Endothelial cell of umbilical vein (primary cell): ENCODE results near the gene CRACR2A. TPM values are rescaled to one million over a fixed set of nuclear protein-coding genes. Genes with fewer than 3 reads are reported as not detected.

ENCODE experiments used
- BruUV-seq: library from RNA; stranded (reverse); fragments of 400-500 nt; replicated peaks from 2 replicates; lab custom pipeline; 2021; lab: Mats Ljungman, UMichigan
- CTCF ChIA-PET: fragments of 300-600, 350-600 bp; sonication (Branson Sonifier 250); formaldehyde crosslinking; loops from one replicate; lab custom pipeline; 2021; ENCODE audit warnings: antibody characterized with exemption, inconsistent platforms; lab: Charles Lee
- POLR2A ChIA-PET: fragments of 300-600, 350-600 bp; sonication (Branson Sonifier 250); formaldehyde crosslinking; loops from one replicate; lab custom pipeline; 2021; ENCODE audit warnings: antibody characterized with exemption, inconsistent platforms; lab: Charles Lee
- DNase-seq: peaks from one replicate; pipeline ENCODE4 v3.0.0-alpha.2; 2011; ENCODE audit warnings: low read depth, low spot score
- FAIRE-seq: peaks from 2 replicates; lab custom pipeline; 2011; peaks lifted over from hg19 to GRCh38; lab: Jason Lieb, UNC
- H2AFZ ChIP-seq: 2 replicates; pipeline ENCODE4 v1.6.0; 2012; ENCODE audit warnings: low read depth, low read length, control low read depth, inconsistent platforms
- H3K27ac ChIP-seq: 2 replicates; pipeline ENCODE4 v1.5.1; 2011; ENCODE audit warnings: low read depth, mild to moderate bottlenecking, control low read depth, low read length, moderate library complexity; ENCODE audit not compliant: insufficient read depth
- H3K27me3 ChIP-seq, 2 experiments: 2 replicates each; pipeline versions ENCODE4 v1.6.0 to v1.6.1; 2011; ENCODE audit warnings: low read length in 2 of 2, mixed read lengths in 1 of 2; ENCODE audit not compliant: control insufficient read depth in 2 of 2, insufficient read depth in 2 of 2
- H3K36me3 ChIP-seq, 2 experiments: 2 replicates in 1 of 2; 3 replicates in 1 of 2; pipeline ENCODE4 v1.5.1; 2011; ENCODE audit warnings: low read length in 2 of 2, mild to moderate bottlenecking in 1 of 2, moderate library complexity in 1 of 2; ENCODE audit not compliant: control insufficient read depth in 2 of 2, insufficient read depth in 2 of 2; ENCODE audit errors: extremely low read depth in 1 of 2
- H3K4me1 ChIP-seq: 3 replicates; pipeline ENCODE4 v1.5.1; 2011; ENCODE audit warnings: mild to moderate bottlenecking, low read length; ENCODE audit not compliant: control insufficient read depth, insufficient read depth; ENCODE audit errors: extremely low read depth
- H3K4me2 ChIP-seq: 2 replicates; pipeline ENCODE4 v1.6.1; 2011; ENCODE audit warnings: low read length, control low read depth, mixed read lengths; ENCODE audit not compliant: insufficient read depth
- H3K4me3 ChIP-seq, 3 experiments: fragments of 200-600 bp in 1 of 3; sonication (generic), shearing (Covaris generic) in 1 of 3; replicated peaks in 1 of 3; 2 replicates each; pipeline ENCODE4 v1.5.1; 2011 to 2016; ENCODE audit warnings: control low read depth in 3 of 3, low read length in 3 of 3, mild to moderate bottlenecking in 2 of 3, inconsistent platforms in 1 of 3, low read depth in 1 of 3, moderate library complexity in 1 of 3; ENCODE audit not compliant: insufficient read depth in 1 of 3
- H3K79me2 ChIP-seq: 2 replicates; pipeline ENCODE4 v1.6.0; 2012; ENCODE audit warnings: low read length, inconsistent platforms; ENCODE audit not compliant: control insufficient read depth, insufficient read depth
- H3K9ac ChIP-seq: replicated peaks from 2 replicates; pipeline ENCODE3; 2011; ENCODE audit warnings: low read length, control low read depth; ENCODE audit not compliant: insufficient read depth; ENCODE audit errors: extremely low read depth
- H3K9me1 ChIP-seq: replicated peaks from 3 replicates; pipeline ENCODE4 v1.6.0; 2011; ENCODE audit warnings: mild to moderate bottlenecking, low read length; ENCODE audit not compliant: control insufficient read depth, insufficient read depth; ENCODE audit errors: extremely low read depth
- H3K9me3 ChIP-seq: replicated peaks from 2 replicates; pipeline ENCODE4 v1.5.1; 2012; ENCODE audit warnings: low read length, inconsistent platforms; ENCODE audit not compliant: control insufficient read depth, insufficient read depth
- H4K20me1 ChIP-seq: replicated peaks from 2 replicates; pipeline ENCODE3; 2011; ENCODE audit warnings: mild to moderate bottlenecking, low read length; ENCODE audit not compliant: control insufficient read depth, insufficient read depth; ENCODE audit errors: extremely low read depth
- EZH2 ChIP-seq: IDR thresholded peaks from 2 replicates; pipeline ENCODE4 v1.6.1; 2012; ENCODE audit warnings: borderline replicate concordance, low read depth, mild to moderate bottlenecking, moderate library complexity, low read length, inconsistent platforms; ENCODE audit not compliant: severe bottlenecking
- FOS ChIP-seq: IDR thresholded peaks from 2 replicates; pipeline ENCODE4 v1.6.1; 2011; ENCODE audit warnings: mild to moderate bottlenecking, low read length, moderate library complexity, borderline replicate concordance; ENCODE audit not compliant: insufficient read depth
- GATA2 ChIP-seq: IDR thresholded peaks from 2 replicates; pipeline ENCODE4 v1.7.0; 2011; ENCODE audit warnings: low read depth, mild to moderate bottlenecking, moderate library complexity, mixed read lengths, low read length; ENCODE audit not compliant: insufficient read length, insufficient read depth
- JUN ChIP-seq: IDR thresholded peaks from 2 replicates; pipeline ENCODE4 v1.6.1; 2011; ENCODE audit warnings: borderline replicate concordance, low read depth; ENCODE audit not compliant: insufficient read length, insufficient read depth
- MYC ChIP-seq: IDR thresholded peaks from one replicate; pipeline ENCODE4 v1.6.1; 2011; ENCODE audit warnings: mild to moderate bottlenecking, low read depth, low read length
- POLR2A ChIP-seq: IDR thresholded peaks from 2 replicates; pipeline ENCODE4 v1.6.1; 2012; ENCODE audit warnings: low read depth, mild to moderate bottlenecking, control low read depth, low read length
- POLR2AphosphoS5 ChIP-seq: IDR thresholded peaks from 2 replicates; pipeline ENCODE4 v1.6.1; 2012; ENCODE audit warnings: low read depth, mild to moderate bottlenecking, control low read depth, low read length, moderate library complexity; ENCODE audit not compliant: insufficient read depth
- dilution Hi-C: fragments of 300-500 bp; cut with MboI; formaldehyde crosslinking; loops from one replicate; pipeline ENCODE4 v1.15.0; 2019; ENCODE audit warnings: low sequenced_read_pairs; ENCODE audit not compliant: extremely low pct_ligation_motif_present
- intact Hi-C: fragments of 100-400 bp; cut with micrococcal nuclease; formaldehyde crosslinking; loops from one replicate; pipeline ENCODE4 v1.10.0; 2022
- polyA plus RNA-seq, 4 experiments: library from polyadenylated mRNA; depleted of rRNA in 3 of 4; stranded (reverse) in 3 of 4; unstranded in 1 of 4; fragments of >200 nt; gene quantifications; 2 replicates each; pipeline versions ENCODE4 v1.2.1 to v1.2.3, GENCODE V29; 2011 to 2012; ENCODE audit warnings: missing spikeins in 1 of 4
- total RNA-seq: library from RNA; stranded (reverse); gene quantifications from 2 replicates; pipeline ENCODE4 v1.2.3, GENCODE V29; 2021
- TF ChIP-seq, protein P1 (sequence below), 2 donors: IDR thresholded peaks; 1 replicate in 1 of 2; 2 replicates in 1 of 2; pipeline ENCODE4 v1.5.1; 2011; ENCODE audit warnings: low read length in 2 of 2, mild to moderate bottlenecking in 2 of 2, moderate library complexity in 2 of 2, control low read depth in 1 of 2, inconsistent platforms in 1 of 2, low read depth in 1 of 2; ENCODE audit not compliant: insufficient read depth in 1 of 2; ENCODE audit errors: extremely low read depth in 1 of 2
- TF ChIP-seq, protein P2 (sequence below): IDR thresholded peaks from 2 replicates; pipeline ENCODE4 v1.6.1; 2011; ENCODE audit not compliant: insufficient read depth, insufficient read length

The CRACR2A gene
- total and polyA plus RNA-seq, 2 donors (not counting 3 experiments of a cell fraction or from before 2014, with no cell fraction given), result 4.4 to 15.9 TPM

DNA sequence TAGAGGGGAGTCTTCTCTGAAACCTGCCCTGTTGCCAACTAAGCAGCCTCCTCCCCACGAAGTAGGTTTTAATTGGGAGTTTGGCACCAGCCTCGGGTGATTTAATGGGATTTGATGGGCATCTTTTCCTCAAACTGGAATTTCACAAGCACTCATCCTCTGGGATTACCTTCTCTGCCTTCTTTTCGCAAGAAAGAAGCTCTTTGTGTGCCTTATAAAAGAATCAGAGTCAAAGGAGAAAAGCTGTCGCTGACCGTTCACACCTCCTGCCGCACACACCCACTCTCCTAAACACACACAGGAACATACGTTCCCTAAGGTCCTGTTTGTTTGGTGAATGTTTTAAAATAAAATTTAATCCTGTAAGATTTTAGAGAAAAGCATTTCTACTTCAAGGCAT is 177.9 kb downstream of the CRACR2A start:
- no peak overlapping the region for H3K4me3 ChIP-seq
- no peak for DNase-seq
- no peaks in the 10 kb centered on the region for H3K4me1 ChIP-seq
- intact Hi-C loops, result no loop called here
- no peak overlapping the region for H2AFZ ChIP-seq
- H3K9ac ChIP-seq, result no peak overlapping the region
- H4K20me1 ChIP-seq, result peaks cover 2% of the 10 kb centered on the region
- BruUV-seq, result no TSS peak
- dilution Hi-C loops, result no loop called here
- H3K9me1 ChIP-seq, result no peaks in the 10 kb centered on the region
- no peak overlapping the region for H3K4me2 ChIP-seq
- TF ChIP-seq GATA2, result no peak
- TF ChIP-seq EZH2, result no peak
- TF ChIP-seq POLR2A, result no peak
- TF ChIP-seq MYC, result no peak
- TF ChIP-seq, protein P1, sequence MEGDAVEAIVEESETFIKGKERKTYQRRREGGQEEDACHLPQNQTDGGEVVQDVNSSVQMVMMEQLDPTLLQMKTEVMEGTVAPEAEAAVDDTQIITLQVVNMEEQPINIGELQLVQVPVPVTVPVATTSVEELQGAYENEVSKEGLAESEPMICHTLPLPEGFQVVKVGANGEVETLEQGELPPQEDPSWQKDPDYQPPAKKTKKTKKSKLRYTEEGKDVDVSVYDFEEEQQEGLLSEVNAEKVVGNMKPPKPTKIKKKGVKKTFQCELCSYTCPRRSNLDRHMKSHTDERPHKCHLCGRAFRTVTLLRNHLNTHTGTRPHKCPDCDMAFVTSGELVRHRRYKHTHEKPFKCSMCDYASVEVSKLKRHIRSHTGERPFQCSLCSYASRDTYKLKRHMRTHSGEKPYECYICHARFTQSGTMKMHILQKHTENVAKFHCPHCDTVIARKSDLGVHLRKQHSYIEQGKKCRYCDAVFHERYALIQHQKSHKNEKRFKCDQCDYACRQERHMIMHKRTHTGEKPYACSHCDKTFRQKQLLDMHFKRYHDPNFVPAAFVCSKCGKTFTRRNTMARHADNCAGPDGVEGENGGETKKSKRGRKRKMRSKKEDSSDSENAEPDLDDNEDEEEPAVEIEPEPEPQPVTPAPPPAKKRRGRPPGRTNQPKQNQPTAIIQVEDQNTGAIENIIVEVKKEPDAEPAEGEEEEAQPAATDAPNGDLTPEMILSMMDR (IDR thresholded peaks at IDR 0.05; ENCODE audit: extremely low read depth in 1 of 2, insufficient read depth in 1 of 2, low read depth in 1 of 2, low read length in 2 of 2), result no peak
- no peak for TF ChIP-seq JUN
- no peak for TF ChIP-seq POLR2AphosphoS5
- no peak for TF ChIP-seq FOS
- TF ChIP-seq, protein P2, sequence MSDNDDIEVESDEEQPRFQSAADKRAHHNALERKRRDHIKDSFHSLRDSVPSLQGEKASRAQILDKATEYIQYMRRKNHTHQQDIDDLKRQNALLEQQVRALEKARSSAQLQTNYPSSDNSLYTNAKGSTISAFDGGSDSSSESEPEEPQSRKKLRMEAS, result no peak
- no peaks in the 10 kb centered on the region for H3K9me3 ChIP-seq
- POLR2A ChIA-PET, result no interaction called here
- CTCF ChIA-PET, result no interaction called here
- no peaks in the 10 kb centered on the region for H3K36me3 ChIP-seq
- FAIRE-seq, result no peak
- no peak overlapping the region for H3K27ac ChIP-seq
- H3K27me3 ChIP-seq, result no peaks in the 10 kb centered on the region
- no peaks in the 10 kb centered on the region for H3K79me2 ChIP-seq
